HEK293 (cell line): ENCODE data around the gene ADAM33.

Experiments used
- CTCF ChIA-PET: fragments of 350-600 bp; formaldehyde crosslinking; extraction: SDS; loops from one replicate; lab custom pipeline; 2021; ENCODE audit warnings: antibody characterized with exemption; lab: Yijun Ruan, JAX
- POLR2A ChIA-PET: fragments of 300-600 bp; formaldehyde crosslinking; extraction: SDS; loops from one replicate; lab custom pipeline; 2020; ENCODE audit warnings: antibody characterized with exemption, inconsistent platforms; lab: Yijun Ruan, JAX
- H3K27ac ChIP-seq: fragments of 200-500 bp; sonication (Bioruptor generic); 2 replicates; pipeline ENCODE4 v1.5.1; 2014; ENCODE audit warnings: low read depth, low read length, control low read depth, inconsistent platforms; ENCODE audit errors: extremely low read depth
- H3K36me3 ChIP-seq, 2 experiments: fragments of 200-500 bp in 1 of 2; sonication (Bioruptor generic) in 1 of 2; 1 replicate in 1 of 2; 2 replicates in 1 of 2; pipeline ENCODE4 v1.5.1; 2014 to 2017; ENCODE audit warnings: inconsistent platforms in 2 of 2, low read length in 2 of 2; ENCODE audit not compliant: control insufficient read depth in 2 of 2, insufficient read depth in 1 of 2
- H3K4me1 ChIP-seq: fragments of 200-500 bp; sonication (Bioruptor generic); 2 replicates; pipeline ENCODE4 v1.5.1; 2014; ENCODE audit warnings: mild to moderate bottlenecking, low read length, inconsistent platforms; ENCODE audit not compliant: control insufficient read depth, insufficient read depth
- H3K4me3 ChIP-seq: 2 replicates; pipeline ENCODE4 v1.5.1; 2011; ENCODE audit warnings: low read depth, mild to moderate bottlenecking, control low read depth, low read length, moderate library complexity
- H3K9me3 ChIP-seq: fragments of 200-500 bp; sonication (Bioruptor generic); 2 replicates; pipeline ENCODE4 v1.5.1; 2014; ENCODE audit warnings: low read depth, low read length, inconsistent platforms; ENCODE audit not compliant: control insufficient read depth, insufficient read depth
- EGR2 ChIP-seq: fragments of 450-650 bp; formaldehyde crosslinking; IDR thresholded peaks from 2 replicates; pipeline ENCODE4 v1.5.1; 2016; ENCODE audit warnings: low read depth, missing biosample characterization, missing genetic modification characterization
- GLIS2 ChIP-seq: fragments of 450-650 bp; formaldehyde crosslinking; IDR thresholded peaks from 2 replicates; pipeline ENCODE4 v1.5.1; 2016; ENCODE audit warnings: missing biosample characterization, missing genetic modification characterization
- OVOL3 ChIP-seq: fragments of 450-650 bp; formaldehyde crosslinking; IDR thresholded peaks from 2 replicates; pipeline ENCODE4 v1.5.1; 2016; ENCODE audit warnings: missing biosample characterization, missing genetic modification characterization
- PRDM10 ChIP-seq: fragments of 450-650 bp; formaldehyde crosslinking; IDR thresholded peaks from 2 replicates; pipeline ENCODE4 v1.5.1; 2016; ENCODE audit warnings: missing biosample characterization, missing genetic modification characterization
- REPIN1 ChIP-seq: fragments of 450-650 bp; formaldehyde crosslinking; IDR thresholded peaks from 2 replicates; pipeline ENCODE4 v1.5.1; 2017; ENCODE audit warnings: missing biosample characterization, missing genetic modification characterization, low read depth
- ZBTB17 ChIP-seq: fragments of 450-650 bp; formaldehyde crosslinking; IDR thresholded peaks from 2 replicates; pipeline ENCODE4 v1.5.1; 2016; ENCODE audit warnings: missing biosample characterization, missing genetic modification characterization
- ZBTB20 ChIP-seq: fragments of 450-650 bp; formaldehyde crosslinking; IDR thresholded peaks from 2 replicates; pipeline ENCODE4 v1.5.1; 2016; ENCODE audit warnings: missing biosample characterization, missing genetic modification characterization
- ZBTB8A ChIP-seq: fragments of 450-650 bp; formaldehyde crosslinking; IDR thresholded peaks from 2 replicates; pipeline ENCODE4 v1.5.1; 2016; ENCODE audit warnings: missing biosample characterization, missing genetic modification characterization
- ZFHX2 ChIP-seq: fragments of 450-650 bp; formaldehyde crosslinking; conservative IDR thresholded peaks from 2 replicates; pipeline ENCODE4 v1.5.1; 2016; ENCODE audit warnings: missing biosample characterization, missing genetic modification characterization
- ZIC2 ChIP-seq: fragments of 450-650 bp; formaldehyde crosslinking; IDR thresholded peaks from 2 replicates; pipeline ENCODE4 v1.5.1; 2016; ENCODE audit warnings: missing biosample characterization, missing genetic modification characterization
- ZNF112 ChIP-seq: fragments of 450-650 bp; formaldehyde crosslinking; IDR thresholded peaks from 2 replicates; pipeline ENCODE4 v1.5.0; 2017; ENCODE audit warnings: missing biosample characterization, missing genetic modification characterization
- ZNF140 ChIP-seq: fragments of 450-650 bp; formaldehyde crosslinking; IDR thresholded peaks from 2 replicates; pipeline ENCODE4 v1.5.1; 2016; ENCODE audit warnings: missing biosample characterization, missing genetic modification characterization
- ZNF16 ChIP-seq: fragments of 450-650 bp; formaldehyde crosslinking; IDR thresholded peaks from 2 replicates; pipeline ENCODE4 v1.5.1; 2016; ENCODE audit warnings: low read depth, missing biosample characterization, missing genetic modification characterization
- ZNF174 ChIP-seq: fragments of 450-650 bp; formaldehyde crosslinking; IDR thresholded peaks from 2 replicates; pipeline ENCODE4 v1.5.0; 2017; ENCODE audit warnings: missing biosample characterization, mild to moderate bottlenecking, missing genetic modification characterization
- ZNF24 ChIP-seq: fragments of 450-650 bp; formaldehyde crosslinking; IDR thresholded peaks from 2 replicates; pipeline ENCODE4 v1.5.1; 2016; ENCODE audit warnings: missing biosample characterization, missing genetic modification characterization
- ZNF302 ChIP-seq: fragments of 450-650 bp; formaldehyde crosslinking; IDR thresholded peaks from 2 replicates; pipeline ENCODE4 v1.5.1; 2016; ENCODE audit warnings: missing biosample characterization, missing genetic modification characterization, low read depth
- ZNF335 ChIP-seq: fragments of 450-650 bp; formaldehyde crosslinking; conservative IDR thresholded peaks from 2 replicates; pipeline ENCODE4 v1.5.1; 2016; ENCODE audit warnings: missing biosample characterization, missing genetic modification characterization
- ZNF341 ChIP-seq: fragments of 450-650 bp; formaldehyde crosslinking; IDR thresholded peaks from 2 replicates; pipeline ENCODE4; 2016; ENCODE audit warnings: low read depth, missing biosample characterization, missing genetic modification characterization
- ZNF366 ChIP-seq: fragments of 450-650 bp; formaldehyde crosslinking; conservative IDR thresholded peaks from 2 replicates; pipeline ENCODE4 v1.5.1; 2016; ENCODE audit warnings: missing biosample characterization, missing genetic modification characterization
- ZNF600 ChIP-seq: fragments of 450-650 bp; formaldehyde crosslinking; IDR thresholded peaks from 2 replicates; pipeline ENCODE4 v1.5.1; 2016; ENCODE audit warnings: missing biosample characterization, missing genetic modification characterization
- ZNF629 ChIP-seq: fragments of 450-650 bp; formaldehyde crosslinking; IDR thresholded peaks from 2 replicates; pipeline ENCODE4 v1.5.1; 2017; ENCODE audit warnings: missing biosample characterization, missing genetic modification characterization
- ZSCAN30 ChIP-seq: fragments of 450-650 bp; IDR thresholded peaks from 2 replicates; pipeline ENCODE4 v1.5.1; 2018; ENCODE audit warnings: missing biosample characterization, mild to moderate bottlenecking, missing genetic modification characterization, moderate library complexity
- TF ChIP-seq, protein P1 (sequence below): fragments of 450-650 bp; formaldehyde crosslinking; IDR thresholded peaks from 2 replicates; pipeline ENCODE4 v1.5.1; 2016; ENCODE audit warnings: missing biosample characterization, missing genetic modification characterization
- TF ChIP-seq, protein P2 (sequence below): fragments of 450-650 bp; formaldehyde crosslinking; IDR thresholded peaks from 2 replicates; pipeline ENCODE4 v1.5.1; 2016; ENCODE audit warnings: missing biosample characterization, missing genetic modification characterization

ADAM33 gene

DNA sequence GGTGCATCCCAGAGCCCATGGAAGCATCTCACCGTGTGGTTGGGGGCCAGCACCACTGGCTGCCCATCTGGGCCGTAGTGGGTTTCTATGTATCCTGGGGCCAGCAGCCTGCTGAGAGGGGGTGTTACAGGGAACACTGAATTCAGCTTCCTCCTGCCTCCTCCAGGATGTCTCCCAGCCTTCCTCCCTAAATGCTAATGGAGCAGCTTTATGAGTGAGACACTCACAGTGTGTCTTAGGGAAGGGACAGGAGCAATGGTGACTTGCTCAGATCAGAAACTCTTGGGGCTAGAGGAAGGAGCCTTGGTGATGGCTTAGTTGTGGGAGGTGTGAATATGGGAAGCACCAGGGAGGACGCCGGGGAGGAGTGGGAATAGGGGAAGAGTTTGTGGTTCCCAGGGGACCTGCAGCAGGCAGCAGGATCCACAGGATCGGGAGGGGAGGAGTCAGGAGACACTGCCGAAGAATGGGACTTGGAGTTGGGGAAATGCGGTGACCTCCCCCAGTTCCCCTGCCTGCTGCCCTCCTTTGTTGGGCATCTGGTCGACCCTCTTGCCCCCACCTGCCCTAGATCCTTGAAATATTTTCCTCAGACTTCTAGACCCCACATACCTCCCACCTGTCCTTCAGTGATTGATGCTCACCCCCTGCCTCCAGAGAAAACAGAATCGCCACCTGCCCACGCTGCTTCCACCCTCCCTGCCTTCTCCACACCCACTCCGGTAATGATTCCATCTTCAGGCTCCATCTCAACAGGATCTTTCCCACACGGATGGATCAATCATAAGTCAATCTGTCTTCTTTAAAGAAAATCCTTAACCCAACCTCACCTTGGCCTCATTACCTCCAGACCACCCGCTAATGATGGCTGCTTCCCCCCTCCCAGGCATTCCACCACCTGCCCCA lies 6.6 kb downstream of the ADAM33 start (continued):
- TF ChIP-seq REPIN1 (tag by site-specific recombination) (no peak), ZNF341 (peak; percentile 92), ZNF140 (tag by site-specific recombination) (no peak), ZNF302 (tag by site-specific recombination) (no peak), ZFHX2 (tag by site-specific recombination) (peak; percentile 99), ZNF16 (no peak), OVOL3 (tag by site-specific recombination) (no peak), ZIC2 (tag by site-specific recombination) (peak; percentile 25; the same call in 1 of the 2 replicates), ZNF600 (tag by site-specific recombination) (peak; percentile 72), GLIS2 (tag by site-specific recombination) (0 out of 2 replicates have a peak, but pooled peaks have one; percentile 25), ZBTB17 (tag by site-specific recombination) (peak; percentile 50), ZBTB20 (tag by site-specific recombination) (no peak; the same call in 1 of the 2 replicates), ZNF366 (0 out of 2 replicates have a peak, but pooled peaks have one; percentile 17), PRDM10 (tag by site-specific recombination) (peak; percentile 96), ZNF112 (no peak), ZSCAN30 (tag by site-specific recombination) (peak; percentile 39; the same call in 1 of the 2 replicates), EGR2 (tag by site-specific recombination) (peak; percentile 99), ZNF174 (tag by site-specific recombination) (no peak)
- TF ChIP-seq, protein P1, sequence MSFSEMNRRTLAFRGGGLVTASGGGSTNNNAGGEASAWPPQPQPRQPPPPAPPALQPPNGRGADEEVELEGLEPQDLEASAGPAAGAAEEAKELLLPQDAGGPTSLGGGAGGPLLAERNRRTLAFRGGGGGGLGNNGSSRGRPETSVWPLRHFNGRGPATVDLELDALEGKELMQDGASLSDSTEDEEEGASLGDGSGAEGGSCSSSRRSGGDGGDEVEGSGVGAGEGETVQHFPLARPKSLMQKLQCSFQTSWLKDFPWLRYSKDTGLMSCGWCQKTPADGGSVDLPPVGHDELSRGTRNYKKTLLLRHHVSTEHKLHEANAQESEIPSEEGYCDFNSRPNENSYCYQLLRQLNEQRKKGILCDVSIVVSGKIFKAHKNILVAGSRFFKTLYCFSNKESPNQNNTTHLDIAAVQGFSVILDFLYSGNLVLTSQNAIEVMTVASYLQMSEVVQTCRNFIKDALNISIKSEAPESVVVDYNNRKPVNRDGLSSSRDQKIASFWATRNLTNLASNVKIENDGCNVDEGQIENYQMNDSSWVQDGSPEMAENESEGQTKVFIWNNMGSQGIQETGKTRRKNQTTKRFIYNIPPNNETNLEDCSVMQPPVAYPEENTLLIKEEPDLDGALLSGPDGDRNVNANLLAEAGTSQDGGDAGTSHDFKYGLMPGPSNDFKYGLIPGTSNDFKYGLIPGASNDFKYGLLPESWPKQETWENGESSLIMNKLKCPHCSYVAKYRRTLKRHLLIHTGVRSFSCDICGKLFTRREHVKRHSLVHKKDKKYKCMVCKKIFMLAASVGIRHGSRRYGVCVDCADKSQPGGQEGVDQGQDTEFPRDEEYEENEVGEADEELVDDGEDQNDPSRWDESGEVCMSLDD (tag by site-specific recombination), result no peak

DNA sequence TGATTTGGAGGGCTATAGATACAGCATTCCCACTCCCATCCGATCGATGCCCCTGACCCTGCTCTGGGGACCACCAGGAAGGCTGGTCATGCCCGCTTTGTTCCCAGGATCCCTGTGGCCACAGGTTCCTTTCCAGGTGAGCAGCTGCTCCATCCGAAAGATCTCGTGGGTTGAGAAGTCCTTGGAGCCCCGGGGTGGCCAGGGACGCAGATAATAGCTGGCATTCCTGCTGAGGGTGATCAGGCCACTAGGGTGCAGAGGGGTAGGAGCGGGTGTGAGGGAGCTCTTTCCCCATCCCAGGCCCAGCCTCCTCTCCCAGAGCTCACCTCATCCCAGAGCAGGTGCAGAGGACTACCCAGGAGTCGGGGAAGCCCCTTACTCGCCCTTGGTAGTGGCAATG lies 7.4 kb downstream of the ADAM33 start:
- POLR2A ChIA-PET, result interaction anchor here (0.6 kb wide), 1 partner anchor 176 kb away, joined by 3 read pairs; no protein-coding TSS in a partner anchor
- TF ChIP-seq, protein P2, sequence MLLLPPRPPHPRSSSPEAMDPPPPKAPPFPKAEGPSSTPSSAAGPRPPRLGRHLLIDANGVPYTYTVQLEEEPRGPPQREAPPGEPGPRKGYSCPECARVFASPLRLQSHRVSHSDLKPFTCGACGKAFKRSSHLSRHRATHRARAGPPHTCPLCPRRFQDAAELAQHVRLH (tag by site-specific recombination), result no peak
- no peak for TF ChIP-seq ZNF335 (tag by site-specific recombination)
- TF ChIP-seq ZNF629 (tag by site-specific recombination), result no peak
- TF ChIP-seq ZBTB8A (tag by site-specific recombination), result no peak
- no peak for TF ChIP-seq ZNF24 (tag by site-specific recombination)
- no peaks in the 10 kb centered on the region for H3K36me3 ChIP-seq
- no peak overlapping the region for H3K27ac ChIP-seq
- H3K9me3 ChIP-seq, result no peaks in the 10 kb centered on the region
- CTCF ChIA-PET, result interaction anchor here (0.5 to 4.9 kb wide), 9 partner anchors 22 to 906 kb away, joined by 3 to 94 read pairs (median 3); no protein-coding TSS in a partner anchor
- H3K4me3 ChIP-seq, result no peak overlapping the region
- H3K4me1 ChIP-seq, result 0 out of 2 replicates have a peak, but pooled peaks cover 2% of the 10 kb centered on the region
